Activated CD4-positive, CD25-positive, alpha-beta regulatory T cell treated with anti-CD3 and anti-CD28 coated beads, Interleukin-2, amount 50 U/mL, for 72 hours (primary cell): ENCODE data around the gene DPP6.

ENCODE experiments used
- DNase-seq: peaks from one replicate; pipeline ENCODE4 v3.0.0; 2021

DPP6 gene

DNA sequence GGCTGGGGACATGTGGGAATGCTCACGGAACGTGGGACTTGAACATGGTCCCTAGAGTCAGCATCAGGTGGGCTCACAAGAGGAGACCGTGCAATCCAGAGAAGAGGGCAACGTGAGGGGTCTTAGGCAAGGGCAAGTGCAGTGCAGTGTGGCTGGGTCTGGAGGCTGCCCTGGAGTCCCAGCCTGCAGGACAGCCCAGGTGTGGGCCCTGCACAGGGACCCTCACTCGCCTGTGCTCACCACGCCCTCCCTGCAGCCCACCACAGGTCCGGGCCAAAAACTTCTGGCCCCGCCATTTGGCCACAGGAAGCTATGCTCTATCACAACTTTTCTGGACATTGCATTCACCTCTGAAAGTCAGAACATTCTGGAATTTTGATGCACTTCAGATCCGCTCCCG is 817.2 kb downstream of the DPP6 start:
- DNase-seq = no peak

DNA sequence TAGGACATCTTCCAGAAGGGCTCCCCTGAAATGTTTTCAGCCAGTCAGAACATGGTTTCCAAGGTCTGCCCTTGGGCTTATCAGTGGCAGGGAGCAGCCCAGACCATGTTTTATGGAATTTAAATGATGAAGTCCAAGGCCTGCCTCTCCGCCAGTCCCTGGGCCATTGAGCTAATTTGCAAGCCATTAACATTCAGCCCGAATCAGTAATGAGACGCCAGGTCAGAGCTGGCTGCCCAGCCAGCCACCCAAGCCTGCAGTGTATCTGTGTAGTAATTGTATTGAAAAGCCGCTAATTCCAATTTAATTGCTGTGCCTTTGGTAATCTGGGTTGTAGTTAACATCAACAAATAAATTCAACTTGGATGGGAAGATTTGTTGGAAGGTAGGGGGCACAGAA is 819.3 kb downstream of the DPP6 start:
- DNase-seq = no peak

DNA sequence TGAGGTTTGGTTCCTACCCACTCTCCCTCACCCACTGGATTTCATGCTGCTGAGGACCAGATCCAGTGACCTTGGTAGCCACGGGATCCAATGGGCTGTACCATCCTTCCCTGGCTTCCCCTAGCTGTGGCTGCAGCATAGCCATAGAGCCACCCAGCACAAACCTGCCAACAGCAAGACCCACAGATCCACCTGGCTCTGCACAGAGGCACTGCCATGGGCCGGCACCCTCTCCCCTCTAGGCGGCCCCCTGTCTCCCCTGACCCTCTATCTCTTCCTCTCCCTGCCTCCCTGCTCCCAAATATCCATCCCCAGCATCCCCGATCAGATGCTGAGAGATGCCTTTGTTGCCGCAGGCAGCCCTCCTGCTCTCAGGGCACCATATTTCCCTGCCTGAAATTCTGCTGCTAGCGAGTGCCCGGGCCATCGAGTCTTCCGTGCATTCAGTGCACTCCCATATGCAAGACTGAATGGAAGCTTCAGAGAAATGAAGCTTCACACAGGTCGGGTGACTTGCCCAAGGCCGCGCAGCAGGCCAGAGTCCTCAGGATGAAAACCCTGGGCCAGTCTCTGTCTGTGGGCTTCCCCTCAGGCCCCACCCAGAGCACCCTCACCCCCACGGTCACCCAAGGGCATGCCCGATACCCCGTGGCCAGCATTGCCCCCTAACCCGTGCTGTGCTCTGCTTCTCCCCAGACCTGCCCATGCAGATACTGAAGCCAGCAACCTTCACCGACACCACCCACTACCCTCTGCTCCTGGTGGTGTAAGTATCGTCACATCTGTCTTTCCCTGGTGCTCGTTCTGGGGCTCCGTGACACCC is 819.9 kb downstream of the DPP6 start:
- no peak for DNase-seq

DNA sequence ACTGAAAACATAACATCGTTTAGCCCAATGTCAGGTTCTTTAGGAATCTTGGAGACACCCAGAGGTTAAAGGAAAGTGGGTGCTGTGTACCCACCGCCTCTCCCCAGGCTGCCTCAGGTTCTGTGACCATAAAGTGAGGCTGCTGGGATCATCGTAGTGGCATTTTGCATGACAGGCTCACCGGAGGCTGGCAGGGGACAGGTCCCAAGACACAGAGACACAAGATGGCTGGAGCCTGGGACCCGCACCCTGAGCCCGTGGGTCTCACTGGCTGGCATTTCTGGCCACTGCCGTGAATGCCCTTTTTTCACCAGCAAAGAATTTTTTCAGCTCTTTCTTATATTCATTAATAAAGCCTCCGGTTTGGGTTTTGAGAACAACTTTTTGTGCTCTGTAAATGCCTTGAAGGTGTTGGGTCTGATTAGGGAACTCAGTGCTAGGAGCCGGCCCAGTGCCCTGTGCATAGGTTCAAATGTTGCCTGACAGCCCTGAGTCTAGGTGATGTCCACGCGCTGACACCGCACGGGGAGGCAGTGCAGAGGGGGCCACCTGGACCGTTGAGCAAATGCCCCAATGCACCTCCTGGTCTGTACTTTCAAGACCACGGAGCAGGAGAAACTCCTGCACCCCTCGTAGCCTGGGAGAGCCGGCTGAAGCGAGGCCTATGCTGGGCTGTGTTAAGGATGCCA is 820.8 kb downstream of the DPP6 start:
- no peak for DNase-seq

DNA sequence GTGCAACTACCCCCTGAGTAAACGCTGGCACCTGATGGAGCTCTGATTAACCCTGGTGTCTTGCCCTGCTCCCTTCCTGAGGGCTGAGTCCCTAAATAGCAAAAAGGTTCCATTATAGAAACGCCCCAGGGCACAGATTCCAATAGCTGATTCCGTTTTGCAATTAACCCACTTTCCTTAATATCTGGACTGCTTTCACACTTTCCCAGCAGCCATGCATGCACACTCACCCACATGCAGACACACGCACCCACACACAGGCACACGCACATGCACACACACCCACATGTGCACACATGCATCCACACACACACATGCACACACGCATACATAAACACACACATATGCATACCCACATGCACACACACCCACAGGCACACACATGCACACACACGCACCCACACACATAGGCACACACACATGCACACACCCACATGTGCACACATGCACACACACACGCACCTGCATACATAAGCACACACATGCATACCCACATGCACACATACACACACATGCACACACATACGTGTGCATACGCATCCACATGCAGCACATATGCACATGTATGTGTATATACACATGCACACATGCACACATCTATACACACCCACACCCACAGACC is 821.4 kb downstream of the DPP6 start:
- DNase-seq = no peak

DNA sequence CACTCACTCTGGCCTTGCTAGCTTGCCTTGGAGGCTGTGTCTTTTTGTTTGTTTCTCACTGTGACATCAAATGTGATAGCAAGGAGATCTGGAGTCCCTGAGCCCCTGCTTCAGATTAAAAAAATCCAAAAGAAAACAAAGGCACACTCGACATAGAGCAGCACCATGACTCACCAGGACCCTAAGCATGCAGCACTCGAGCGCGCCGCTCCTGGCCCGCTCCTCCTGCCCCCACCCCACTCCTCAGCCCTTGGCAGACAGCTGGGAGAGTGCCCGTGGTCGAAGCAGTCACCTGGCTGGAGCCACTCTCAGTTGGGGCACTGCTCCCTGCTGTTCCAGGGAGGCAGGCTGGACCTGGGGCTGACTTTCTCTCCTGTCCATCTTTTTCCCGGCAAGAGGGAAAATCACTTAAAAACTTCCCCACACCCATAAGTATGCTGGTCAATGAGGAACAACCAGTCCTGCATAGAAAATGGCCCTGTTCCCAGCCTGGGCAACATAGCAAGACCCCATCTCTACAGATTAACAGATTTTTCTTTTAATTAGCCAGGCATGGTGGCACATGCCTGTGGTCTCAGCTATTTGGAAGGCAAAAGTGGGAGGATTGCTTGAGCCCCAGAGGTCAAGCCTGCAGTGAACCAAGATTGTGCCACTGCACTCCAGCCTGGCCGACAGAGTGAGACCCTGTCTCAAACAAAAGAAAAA is 822.4 kb downstream of the DPP6 start:
- no peak for DNase-seq

DNA sequence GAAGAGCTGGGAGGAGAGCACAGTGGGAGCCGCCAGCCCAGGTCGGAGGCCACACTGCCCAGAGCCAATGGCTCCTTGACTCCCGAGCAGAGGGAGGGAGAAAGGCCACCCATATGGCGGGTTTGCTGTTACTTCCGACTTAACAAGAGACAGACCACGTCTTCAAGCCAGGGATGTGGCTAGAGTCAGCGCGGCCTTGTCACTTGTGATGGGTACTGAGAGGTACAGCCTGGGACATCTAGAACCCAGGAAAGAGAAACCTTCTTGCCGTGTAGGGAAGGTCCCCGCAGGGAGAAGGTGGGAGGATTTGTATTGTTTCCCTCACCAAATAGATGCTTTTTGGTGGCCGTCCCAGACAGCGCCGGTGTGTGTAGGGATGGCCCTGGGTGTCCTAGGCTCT is 823.1 kb downstream of the DPP6 start:
- DNase-seq = no peak

DNA sequence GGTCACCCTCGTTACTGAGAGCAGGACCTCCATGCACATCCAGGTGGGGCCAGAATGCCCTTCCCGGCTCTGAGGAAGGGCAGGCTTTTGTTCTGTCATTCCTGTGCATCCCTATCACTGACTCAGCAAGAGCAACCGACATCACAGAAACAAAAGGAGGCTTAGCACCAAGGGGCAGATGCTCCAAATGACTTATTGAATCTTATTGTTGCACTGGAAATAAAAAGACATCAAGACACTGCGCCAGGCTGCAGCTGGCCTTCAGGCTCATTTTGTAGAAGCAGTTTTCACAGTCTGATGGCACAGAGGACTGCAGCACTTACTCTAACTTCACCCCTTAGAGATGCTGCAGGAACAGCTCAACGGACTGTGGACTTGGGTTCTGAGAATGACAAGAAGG is 824.3 kb downstream of the DPP6 start:
- no peak for DNase-seq

DNA sequence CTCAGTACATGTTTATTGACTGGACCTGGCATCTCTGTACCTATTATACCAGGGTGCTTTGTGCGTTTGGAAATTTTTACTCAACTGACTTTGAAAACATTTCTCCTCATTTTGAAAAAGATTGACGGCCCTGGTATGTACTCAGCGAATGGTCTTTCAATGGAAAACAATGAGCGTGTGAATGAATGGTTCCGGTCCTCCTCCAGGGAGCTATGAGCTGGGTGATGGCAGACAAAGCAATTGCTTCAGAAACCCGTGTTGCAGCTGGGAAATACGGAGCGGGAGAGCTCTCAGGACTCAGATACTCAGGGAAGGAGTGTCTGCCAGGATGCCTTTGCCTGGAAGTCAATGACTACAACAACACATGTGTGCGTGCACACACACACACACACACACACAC is 824.8 kb downstream of the DPP6 start:
- DNase-seq = no peak

DNA sequence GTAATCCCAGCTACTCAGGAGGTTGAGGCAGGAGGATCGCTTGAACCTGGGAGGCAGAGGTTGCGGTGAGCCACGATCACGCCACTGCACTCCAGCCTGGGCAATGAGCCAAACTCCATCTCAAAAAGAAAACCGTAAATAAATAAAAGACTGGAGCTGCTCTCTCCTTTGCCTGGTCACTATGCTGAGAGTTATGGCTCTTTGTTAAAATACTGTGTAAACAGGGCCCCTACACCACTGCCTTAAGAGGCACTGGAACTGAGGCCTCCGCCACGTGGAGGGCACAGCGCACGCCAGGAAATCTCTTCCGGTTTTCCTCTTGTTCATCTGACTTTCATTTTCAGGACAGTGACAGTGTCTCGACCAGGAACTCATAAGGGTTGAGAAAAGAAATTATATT is 827.4 kb downstream of the DPP6 start:
- DNase-seq = no peak

DNA sequence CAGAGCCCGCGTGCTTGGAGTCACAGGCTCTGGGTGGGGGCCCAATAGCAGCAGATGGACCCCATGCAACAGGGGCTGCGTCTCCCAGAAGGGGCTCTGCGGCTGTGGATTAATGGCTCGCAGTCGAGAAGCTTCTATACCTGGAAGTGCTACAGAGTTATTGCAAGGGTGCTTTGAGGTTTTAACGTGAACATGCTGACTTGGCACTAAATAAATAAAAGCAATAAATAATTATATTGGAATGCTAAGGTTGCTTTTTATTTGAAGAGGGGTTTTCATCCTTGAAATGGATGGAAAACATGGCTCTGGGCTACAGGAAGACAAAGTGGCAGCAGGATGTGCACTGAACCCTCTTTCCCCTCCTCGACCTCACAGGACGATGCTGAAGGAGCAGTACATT is 828.3 kb downstream of the DPP6 start:
- no peak for DNase-seq

DNA sequence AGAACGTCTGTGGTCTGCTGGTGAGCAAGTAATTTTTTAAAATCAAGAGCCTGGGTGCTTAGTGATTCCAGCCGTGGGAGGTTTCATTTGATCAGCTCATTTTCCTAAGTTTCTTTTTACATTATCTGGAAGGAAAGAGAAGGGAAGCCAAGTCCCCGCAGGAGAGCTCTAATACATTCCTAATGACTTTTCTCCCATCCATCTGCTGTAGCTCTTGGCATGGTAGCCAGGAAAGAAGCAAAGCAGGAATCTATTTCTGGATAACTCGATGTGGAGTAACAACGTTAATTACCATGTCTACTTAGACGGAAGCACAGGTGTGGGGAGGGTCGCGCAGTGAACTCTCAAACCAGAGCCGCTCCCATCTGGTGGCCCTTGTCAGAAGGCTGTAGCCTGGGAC is 828.8 kb downstream of the DPP6 start:
- no peak for DNase-seq

DNA sequence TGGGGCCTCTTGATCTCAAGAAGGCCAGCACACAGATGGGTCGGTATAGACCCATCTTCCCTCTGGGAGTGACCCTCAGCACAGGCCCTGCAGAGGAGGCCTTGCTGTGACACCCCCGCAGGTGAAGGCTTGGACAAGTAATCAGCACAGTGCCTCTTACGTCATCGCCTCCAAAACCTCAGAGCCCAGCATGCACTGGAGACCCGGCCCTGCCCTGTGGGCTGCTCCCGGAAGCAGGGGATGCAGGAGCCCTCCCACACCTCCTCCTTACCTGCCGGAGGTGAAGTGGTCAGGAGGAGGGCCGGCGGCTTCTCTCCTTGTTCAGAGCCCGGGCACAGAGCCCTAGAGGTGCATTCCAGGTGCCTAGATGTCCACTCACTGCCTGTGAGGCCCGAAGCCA is 829.3 kb downstream of the DPP6 start:
- DNase-seq = no peak

DNA sequence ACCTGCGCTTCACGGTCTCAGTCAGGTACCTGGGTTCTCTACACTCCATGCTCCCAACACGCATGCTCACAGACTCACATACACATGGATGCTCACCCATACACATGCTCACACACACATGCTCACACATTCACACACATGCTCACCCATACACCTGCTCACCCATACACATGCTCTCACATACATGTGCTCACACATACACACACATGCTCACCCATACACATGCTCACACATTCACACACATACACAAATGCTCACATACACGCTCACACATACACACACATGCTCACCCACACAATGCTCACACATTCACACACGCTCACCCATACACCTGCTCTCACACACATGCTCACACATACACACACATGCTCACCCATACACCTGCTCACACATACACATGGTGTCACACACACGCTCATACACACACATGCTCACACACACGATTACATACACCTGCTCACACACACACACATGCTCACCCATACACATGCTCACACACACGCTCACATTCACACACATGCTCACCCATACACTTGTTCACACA is 830.8 kb downstream of the DPP6 start:
- no peak for DNase-seq

DNA sequence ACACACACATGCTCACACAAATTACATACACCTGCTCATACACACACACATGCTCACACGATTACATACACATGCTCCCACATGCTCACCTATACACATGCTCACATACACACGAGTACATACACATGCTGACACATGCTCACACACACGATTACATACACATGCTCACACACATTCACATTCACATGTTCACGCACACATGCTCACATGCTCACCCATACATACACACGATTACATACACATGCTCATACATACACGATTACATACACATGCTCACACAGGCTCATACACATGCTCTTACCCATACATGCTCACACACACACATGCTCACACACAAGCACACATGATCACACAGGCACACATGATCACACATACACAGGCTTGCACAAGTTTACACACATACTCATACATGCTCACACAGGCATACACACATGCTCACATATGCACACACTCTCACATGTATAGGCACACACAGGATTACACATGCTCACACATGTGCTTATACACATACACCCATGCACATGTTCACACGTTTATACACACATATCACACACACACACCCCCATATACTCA is 832.2 kb downstream of the DPP6 start:
- no peak for DNase-seq

DNA sequence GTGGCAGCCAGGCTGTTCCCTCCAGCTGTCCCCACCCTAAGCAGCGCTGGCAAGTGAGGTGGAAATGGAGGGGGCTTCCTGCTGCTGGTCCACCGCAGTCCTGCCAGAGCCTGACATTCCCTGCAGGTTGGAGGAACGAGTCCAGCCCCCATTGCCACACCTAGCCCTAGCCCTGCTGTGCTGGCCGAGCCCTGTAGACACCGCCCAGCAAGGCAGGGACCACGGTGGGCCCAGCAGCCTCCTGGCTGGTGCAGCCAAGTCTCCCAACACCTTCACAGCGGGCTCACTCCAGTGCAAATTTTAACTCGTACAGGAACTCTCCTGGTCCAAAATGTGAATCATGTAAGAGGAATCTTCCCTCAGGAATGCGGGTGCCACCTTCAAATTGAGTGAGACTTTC is 834.4 kb downstream of the DPP6 start:
- DNase-seq = no peak

DNA sequence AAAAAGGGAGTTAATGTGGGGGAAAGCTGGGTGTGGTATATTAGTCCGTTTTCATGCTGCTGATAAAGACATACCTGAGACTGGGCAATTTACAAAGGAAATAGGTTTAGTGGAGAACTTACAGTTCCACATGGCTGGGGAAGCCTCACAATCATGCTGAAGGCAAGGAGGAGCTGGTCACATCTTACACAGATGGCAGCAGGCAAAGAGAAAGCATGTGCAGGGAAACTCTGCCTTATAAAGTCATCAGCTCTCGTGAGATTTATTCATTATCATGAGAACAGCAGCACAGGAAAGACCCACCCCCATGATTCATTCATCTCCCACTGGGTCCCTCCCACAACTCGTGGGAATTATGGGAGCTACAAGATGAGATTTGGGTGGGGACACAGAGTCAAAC is 836.5 kb downstream of the DPP6 start:
- DNase-seq = no peak

DNA sequence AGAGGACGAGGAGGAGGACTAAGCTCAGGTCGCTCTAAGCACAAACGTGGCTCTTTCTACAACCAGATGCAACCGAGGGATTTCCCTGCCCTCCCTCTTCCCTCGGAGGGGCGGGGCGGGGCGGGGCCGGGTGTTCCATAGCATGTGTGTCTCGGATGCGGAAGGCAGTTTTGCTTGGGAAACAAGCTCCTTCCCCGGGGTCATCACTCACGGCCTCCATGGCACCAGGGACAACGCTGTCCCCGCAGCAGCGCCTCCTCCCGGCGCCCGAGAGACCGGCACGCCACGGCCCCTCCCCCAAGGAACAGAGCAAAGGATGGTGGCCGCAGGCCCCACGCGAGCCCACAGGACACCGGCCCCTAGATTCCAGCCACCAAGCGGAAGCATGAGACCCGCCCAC is 840.3 kb downstream of the DPP6 start:
- no peak for DNase-seq

DNA sequence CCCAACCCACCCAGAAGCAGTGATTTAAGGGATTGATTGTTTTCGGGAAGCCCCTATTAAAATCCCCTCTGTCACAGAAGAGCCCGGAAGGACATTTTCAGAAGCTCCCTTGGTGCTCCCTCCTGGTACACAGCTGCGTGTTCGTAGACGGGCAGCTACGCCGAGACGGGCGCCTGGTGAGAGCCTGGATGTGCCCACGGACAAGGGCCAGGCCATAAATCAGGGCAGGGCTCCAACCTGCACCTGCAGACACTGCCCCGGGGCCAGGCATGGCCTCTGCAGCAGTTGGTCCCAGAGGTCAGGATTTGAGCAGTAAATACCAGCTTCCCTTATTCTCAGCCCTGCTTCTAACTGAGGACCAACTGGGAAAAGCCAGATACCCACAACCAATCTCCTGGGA is 843.9 kb downstream of the DPP6 start:
- DNase-seq = no peak

DNA sequence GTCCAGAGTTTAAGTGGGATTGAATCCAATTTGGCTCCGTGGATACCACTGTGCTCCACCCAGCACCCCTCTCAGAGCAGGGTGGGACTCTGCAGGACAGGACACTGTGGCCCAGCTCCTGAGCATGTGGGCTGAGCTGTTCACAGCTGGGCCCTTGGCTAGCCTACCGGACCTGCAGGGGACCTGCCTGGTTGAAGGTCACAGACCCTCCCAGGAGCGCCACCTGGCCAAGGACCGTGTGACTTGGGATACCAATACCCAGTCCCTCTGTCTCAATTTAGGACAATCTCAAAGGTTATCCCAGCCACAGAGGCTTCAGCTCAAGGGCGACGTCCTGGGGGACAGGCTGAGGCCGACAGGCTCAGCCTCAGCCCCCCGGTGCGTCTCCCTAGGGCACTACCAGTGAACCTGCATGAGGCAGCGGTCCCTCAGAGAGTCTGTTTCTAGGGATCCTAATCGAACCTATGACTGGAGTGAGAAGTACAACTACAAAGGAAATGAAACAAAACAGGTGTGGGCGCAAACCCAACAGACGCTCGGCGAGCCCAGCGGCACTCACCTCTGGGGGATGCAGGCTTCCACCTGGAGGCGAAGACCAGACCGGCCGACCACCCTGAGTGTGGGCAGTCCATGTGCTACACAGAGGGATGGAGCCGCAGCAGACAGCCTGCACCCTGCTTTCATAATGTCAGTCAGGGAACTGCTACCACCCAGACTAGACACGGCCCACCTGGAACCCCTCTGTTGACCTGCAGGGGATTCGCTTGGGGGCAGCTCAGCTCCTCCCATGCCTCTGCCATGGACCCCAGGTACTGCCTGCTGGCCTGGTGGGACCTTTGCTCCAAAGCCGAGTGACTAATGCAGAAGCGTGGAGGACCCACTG is 847.0 kb downstream of the DPP6 start:
- no peak for DNase-seq

DNA sequence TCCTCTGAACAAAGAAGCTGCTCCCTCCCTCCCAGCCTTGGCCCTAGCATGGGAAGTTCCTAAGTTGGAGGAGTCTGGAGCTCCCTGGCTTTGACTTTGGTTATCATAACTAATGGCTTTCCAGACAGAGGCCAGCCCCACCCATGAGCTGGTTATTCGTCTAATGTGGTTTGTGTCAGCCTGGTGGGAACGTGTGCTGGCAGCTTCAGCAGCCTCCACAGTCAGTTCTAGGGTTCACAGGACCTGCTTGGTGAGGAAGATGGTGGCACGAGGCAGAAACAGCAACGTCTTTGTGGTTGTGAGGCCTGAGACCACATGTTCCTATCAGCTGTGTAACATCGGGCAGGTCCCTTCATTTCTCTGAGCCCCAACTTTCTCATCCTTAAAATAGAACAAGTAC is 847.7 kb downstream of the DPP6 start:
- DNase-seq = no peak

DNA sequence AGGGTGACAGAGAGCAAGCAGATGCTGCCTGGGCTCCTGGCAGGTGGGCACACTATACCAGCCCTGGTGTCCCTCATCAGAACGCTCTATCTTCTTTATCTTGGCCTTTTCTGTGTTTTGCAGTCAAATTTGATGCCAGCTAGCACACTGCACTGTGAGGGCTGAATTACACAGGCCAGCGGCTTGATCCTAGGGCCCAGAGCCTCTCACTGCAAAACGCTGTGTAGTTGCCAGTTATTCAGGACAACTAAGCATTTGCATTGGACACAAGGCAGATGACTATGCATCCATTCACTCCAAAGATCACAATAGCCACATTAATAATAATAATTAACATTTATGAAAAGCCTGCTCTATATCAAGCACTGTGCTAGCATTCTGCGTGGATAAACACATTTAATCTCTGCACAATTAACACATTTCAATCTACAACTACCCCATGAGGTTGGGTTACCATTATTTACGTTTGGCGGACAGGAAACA is 850.4 kb downstream of the DPP6 start:
- DNase-seq = no peak
